ENCODE results near the gene MYBBP1A. TPM values are rescaled to one million over a fixed set of nuclear protein-coding genes. Genes with fewer than 3 reads are reported as not detected.

The MYBBP1A gene
- total and polyA plus RNA-seq, 2 of the 4 experiments (the other 2 are of a cell fraction): 22.6 to 45.9 TPM

DNA sequence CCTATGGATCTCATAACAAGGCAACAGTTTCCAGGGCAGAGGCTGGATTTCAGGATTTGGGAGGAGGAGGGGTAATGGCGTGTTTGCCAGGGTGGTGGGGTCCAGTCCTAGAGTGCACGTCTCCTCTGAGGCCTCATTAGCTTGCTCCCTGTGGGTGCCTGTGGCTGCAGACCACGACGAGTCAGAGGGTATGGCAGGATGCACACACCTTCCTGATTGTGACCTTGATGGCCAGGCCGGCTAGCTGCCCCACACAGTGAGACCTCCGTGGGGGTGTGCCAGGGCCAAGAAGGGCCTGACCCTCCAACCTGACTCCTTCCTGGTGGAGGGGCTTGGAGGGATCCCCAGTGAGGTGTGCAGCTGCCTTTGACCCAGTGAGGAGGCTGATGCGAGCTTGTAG lies 25.1 kb upstream of the MYBBP1A start:
- Histone ChIP-seq H3K9me1 (ENCODE audit: insufficient read depth, low read length) (no peaks in the 10 kb centered on the region), H4K20me1 (ENCODE audit: insufficient read depth, low read length) (no peaks in the 10 kb centered on the region), H3K27ac (ENCODE audit: insufficient read depth, low read length) (no peak overlapping the region), H2AK5ac (ENCODE audit: low read depth, low read length) (no peak overlapping the region), H4K8ac (ENCODE audit: low read depth in 2 of 2, low read length in 2 of 2) (no peak overlapping the region), H3K79me1 (ENCODE audit: low read depth in 1 of 2, low read length in 2 of 2) (no peaks in the 10 kb centered on the region), H2BK15ac (ENCODE audit: low read depth, low read length) (no peak overlapping the region), H3K23ac (ENCODE audit: low read depth, low read length) (no peak overlapping the region), H2BK120ac (ENCODE audit: low read depth, low read length) (no peak overlapping the region), H3K4me2 (ENCODE audit: low read depth, low read length) (no peak overlapping the region), H2AFZ (replicated peaks; ENCODE audit: low read length, poor library complexity) (no peak overlapping the region), H3K9ac (ENCODE audit: low read depth, low read length) (no peak overlapping the region), H2BK20ac (ENCODE audit: low read depth, low read length) (no peak overlapping the region), H3K4me1 (ENCODE audit: control insufficient read depth, insufficient read depth, low read length) (peaks cover 1% of the 10 kb centered on the region; the same call in 1 of the 2 replicates), H2AK9ac (replicated peaks; ENCODE audit: low read depth, low read length, poor library complexity) (no peak overlapping the region), H2BK5ac (ENCODE audit: low read depth, low read length, poor library complexity, severe bottlenecking) (no peak overlapping the region), H3K4ac (ENCODE audit: low read depth, low read length) (no peak overlapping the region), H3K36me3 (ENCODE audit: control insufficient read depth, insufficient read depth, low read length) (no peaks in the 10 kb centered on the region), H3K27me3 (ENCODE audit: control insufficient read depth, insufficient read depth, low read length) (peaks cover 60% of the 10 kb centered on the region), H3K56ac (ENCODE audit: extremely low read depth, insufficient read depth, low read length) (no peak overlapping the region), H4K5ac (ENCODE audit: low read depth, low read length) (no peak overlapping the region), H3K4me3 (ENCODE audit: insufficient read depth, low read depth, low read length) (no peak overlapping the region), H3K9me3 (ENCODE audit: control insufficient read depth, insufficient read depth, low read length) (no peaks in the 10 kb centered on the region), H3K14ac (replicated peaks; ENCODE audit: low read depth, low read length) (no peak overlapping the region), H3K18ac (ENCODE audit: low read depth, low read length) (no peak overlapping the region), H4K91ac (ENCODE audit: insufficient read depth, low read depth, low read length) (no peak overlapping the region)
- WGBS, 2 experiments (ENCODE audit: extremely low coverage in 2 of 2, insufficient read length in 1 of 2): 60% methylated on average over 1 of the region's 7 CpGs; no CpG with 5 or more reads in 1 of the 2 experiments
- ChIA-PET CTCF (no interaction called here), POLR2A (ENCODE audit: unreplicated experiment) (interaction anchor here (0.6 kb wide), 1 partner anchor 30 kb away, joined by 13 read pairs; no protein-coding TSS in a partner anchor)
- TF ChIP-seq MAZ (IDR thresholded peaks at IDR 0.05; ENCODE audit: borderline replicate concordance, low read depth, low read length) (no peak), USF2 (IDR thresholded peaks at IDR 0.05; ENCODE audit: low read depth, low read length) (no peak), CEBPB (IDR thresholded peaks at IDR 0.05; ENCODE audit: low read depth, low read length) (no peak)
- in situ Hi-C loops (cut with MboI; ENCODE audit: low sequenced_read_pairs) (no loop called here), dilution Hi-C loops (cut with HindIII; ENCODE audit: low sequenced_read_pairs, unreplicated experiment) (no loop called here), intact Hi-C loops (cut with micrococcal nuclease) (no loop called here)
- no peak for ATAC-seq (ENCODE audit: low read depth)
- DNase-seq: no peak
- BruUV-seq (replicated peaks): no TSS peak
